HG03342 (cell line): Measurements from ENCODE around the gene ITPR2.

Experiments used
- ATAC-seq: cut with Tn5 transposase; IDR thresholded peaks from one replicate; pipeline ENCODE4 v1.9.1; 2021; ENCODE audit warnings: mild to moderate bottlenecking, moderate library complexity; ENCODE audit not compliant: unreplicated experiment

The ITPR2 gene

DNA sequence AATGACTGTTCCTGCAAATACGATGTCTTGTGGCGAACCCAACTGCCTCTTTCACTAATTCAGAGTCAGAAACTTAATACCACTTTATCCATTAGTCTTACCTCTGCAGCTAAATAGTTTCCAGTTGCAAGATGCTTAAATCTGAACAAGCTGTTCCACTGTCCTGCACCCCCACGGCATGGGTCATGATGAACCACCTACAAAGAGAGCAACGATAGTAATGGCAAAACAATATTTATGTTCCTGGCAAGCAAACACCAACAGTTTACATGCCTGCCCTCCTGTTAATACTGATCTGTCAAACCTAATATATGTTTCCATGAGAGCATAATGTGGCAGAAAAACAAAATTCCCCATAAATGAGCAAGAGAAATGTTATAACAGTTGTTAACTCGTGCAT, 121.9 kb downstream of the ITPR2 start:
- ATAC-seq, result no peak

DNA sequence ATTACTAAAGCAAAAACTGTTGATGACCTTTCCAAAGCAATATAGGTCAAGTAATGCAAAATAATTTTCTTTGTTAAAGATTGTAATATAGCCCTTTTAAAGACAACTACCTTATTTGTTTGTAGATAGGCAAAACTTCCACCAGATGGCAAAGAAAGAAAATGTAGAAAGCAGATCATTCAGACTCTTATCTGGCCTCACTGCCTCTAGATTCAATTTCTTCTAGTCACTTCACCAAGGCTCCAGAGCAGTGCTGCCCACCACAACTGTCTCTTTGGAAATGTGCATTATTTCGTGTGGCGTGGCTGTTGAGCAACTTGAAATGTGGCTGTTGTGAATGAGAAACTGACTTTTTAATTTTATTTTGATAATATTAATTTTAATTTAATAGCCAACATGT, 127.1 kb downstream of the ITPR2 start:
- ATAC-seq, result no peak

DNA sequence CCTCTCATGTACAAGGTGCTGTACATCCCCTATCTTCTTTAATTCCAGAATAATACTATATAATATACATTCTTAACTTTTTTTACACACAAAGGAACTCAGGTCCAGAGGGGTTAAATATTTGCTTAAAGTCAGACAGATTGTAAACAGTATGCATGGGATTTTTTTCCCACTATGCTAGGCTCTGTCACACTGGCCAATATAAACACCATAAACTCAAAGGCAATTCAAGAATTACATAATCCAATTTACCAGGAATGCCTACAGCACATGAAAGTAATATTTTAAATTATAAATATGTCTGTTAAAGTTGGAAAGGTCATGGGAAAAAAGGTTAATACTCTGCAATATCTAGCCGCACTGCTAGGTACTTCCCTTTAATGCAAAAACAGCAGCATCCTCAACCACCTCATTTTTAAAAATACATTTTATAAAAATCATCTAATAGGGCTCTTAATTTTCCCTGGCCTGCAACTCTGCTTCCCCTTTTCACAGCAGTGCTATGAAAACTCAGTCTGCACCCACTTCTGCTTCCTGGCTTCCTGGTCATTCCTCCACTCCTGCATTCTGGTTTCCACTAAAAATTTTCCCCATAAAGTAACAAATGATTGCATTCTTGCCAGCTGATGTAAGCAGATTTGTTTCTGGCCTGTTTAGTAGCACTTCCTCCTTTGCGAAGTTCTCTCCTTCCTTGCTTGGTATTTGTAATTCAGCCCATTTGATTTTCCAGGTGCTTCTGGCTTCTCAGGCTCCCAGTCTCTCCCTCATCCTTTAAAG, 128.1 kb downstream of the ITPR2 start:
- no peak for ATAC-seq

DNA sequence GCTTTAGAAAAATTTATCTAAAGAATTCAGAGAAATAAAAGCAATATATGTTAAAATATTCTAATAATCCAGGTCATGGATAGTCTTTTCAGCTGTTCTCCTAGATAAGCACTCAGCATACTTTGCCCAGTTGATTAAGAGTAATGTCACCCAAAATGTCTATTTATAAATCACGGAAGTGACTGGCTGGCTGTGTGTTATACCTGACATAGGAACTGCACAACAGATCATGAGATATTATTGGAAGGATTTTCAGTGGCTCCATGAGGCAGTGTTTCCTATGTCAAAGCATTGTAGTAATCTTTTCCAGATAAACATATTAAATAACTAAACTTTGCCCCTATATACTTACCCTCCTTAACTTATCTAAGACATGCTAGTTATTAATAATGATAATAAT, 128.8 kb downstream of the ITPR2 start:
- no peak for ATAC-seq

DNA sequence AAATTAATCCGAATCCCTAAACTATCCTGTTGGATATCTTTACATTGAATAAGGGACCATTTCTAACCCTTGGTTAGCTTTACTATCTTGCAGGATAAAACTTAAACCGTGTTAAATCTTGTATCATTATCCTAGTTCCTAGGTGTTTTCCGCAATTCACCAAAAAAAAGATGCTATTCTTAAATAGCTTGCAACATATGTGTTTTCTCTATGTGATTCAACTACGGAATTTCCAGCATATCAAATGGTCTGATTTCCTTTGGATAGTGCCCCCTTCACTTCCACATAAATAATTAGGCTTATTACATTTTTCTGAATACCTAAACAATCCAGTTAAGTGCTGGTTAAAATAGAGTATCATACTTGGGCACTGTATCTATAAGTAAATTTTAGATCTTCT, 130.3 kb downstream of the ITPR2 start:
- no peak for ATAC-seq

DNA sequence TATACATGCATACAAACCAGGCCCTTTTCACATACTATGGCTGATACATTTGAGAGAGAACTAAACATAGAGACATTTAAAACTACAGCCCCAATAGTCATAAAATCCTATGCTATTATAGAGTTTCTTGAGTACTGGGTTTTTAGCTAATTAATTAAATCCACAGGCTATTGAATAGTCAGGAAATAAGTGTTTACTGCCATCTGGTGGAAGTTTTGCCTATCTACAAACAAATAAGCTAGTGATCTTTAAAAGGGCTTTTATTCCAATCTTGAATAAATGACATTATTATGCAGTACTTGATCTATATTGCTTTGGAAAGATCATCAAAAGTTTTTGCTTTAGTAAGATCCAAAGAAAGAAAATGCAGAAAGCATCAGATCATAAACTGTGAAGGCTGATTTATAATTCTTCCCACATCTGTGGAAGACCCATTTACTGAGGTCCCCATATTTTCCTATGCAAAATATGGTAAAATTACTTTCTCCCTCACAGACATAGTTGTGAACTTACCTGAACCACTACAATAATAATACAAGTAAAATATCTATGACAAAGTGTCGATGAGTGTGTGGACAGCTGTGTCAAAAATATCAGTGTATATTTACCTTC, 131.3 kb downstream of the ITPR2 start:
- no peak for ATAC-seq

DNA sequence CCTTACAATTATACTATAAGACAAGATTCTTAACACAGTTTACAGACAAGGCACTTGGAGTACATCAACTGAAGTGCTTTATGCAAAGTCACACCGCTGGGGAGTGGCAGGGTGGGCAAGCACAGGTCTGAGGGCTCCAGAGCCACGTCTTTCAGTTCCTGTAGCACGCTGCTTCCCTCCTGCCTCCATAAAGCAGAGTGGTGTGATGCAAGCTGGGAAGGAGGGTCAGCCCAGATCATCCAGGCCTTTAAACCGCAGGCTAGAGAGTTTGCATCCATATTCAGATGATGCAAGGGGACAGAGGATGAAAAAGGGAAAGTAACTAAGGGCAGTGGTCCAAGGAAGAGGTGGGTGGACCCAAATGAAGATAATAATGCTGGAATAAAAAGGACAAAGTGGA, 132.6 kb downstream of the ITPR2 start:
- ATAC-seq, result no peak

DNA sequence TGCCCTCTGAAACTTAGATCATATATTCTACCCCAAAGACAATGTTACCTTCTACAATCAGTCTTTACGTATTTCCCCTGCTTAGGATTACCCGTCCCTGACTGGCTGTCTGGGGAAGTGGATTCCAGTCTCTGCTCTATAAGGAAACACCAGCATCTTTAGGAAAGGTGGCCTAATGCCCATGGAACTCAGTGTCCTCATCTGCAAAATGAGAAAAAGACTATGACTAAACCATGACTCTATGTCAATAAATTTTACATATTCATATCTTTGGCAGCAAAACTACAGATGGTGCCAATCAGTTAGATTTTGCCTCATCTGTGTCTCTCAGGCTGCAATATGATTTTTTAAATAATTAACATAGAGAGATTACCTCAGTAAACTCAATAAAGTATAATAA, 133.8 kb downstream of the ITPR2 start:
- ATAC-seq, result no peak

DNA sequence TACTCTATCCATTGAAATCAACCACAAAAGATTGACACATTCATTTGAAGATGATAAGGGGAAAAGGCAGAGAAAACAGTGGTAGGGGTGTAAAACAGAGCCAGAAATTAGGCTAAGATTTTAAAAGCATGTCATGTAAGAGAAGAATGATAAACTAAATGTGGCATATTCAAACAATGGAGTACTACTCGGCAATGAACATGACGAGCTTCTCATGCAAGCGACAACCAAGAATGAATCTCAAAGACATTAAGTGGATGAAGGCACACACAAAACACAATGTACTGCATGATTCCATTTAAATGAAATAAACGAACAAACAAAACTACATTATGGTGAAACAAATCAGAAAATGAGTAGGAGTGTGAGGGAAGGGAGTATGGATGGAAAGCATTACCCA, 134.8 kb downstream of the ITPR2 start:
- no peak for ATAC-seq

DNA sequence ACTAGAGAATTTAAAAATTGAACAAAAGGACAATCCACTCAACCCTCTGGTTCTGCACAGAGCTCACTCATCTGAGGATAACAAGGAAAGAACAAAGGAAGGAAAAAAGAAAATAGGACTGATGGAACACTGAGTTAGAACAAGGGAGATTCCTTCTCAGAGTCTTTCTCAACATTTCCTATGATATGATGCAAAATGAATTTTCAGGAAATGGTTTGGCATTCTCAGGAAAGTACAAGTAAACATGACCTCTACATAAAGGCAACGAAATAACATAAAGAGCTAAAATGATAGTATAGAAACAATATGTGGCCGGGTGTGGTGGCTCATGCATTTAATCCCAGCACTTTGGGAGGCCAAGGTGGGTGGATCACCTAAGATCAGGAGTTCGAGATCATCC, 135.8 kb downstream of the ITPR2 start:
- no peak for ATAC-seq

DNA sequence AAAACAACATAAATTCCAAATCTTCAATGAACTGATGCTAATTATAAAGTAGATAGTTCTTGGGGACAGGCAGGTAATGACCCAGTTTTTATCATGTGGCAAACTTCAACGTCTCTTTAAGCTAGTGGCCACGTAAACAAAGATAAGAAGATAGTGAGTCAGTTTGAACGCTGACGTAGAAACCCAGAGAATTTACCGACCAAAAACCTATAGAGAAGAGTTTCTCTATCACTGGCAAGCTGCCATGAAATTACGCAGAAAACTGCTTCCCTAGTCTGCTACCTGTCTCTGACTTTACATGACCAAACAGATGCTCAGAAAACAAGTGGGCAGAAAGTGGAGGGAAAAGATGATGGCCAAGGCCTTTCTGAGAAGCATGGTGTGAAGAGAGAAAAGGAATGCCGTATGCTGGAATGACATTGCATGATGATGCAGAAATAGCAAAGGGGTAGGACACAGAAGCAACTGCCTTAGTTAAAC, 136.3 kb downstream of the ITPR2 start:
- no peak for ATAC-seq

DNA sequence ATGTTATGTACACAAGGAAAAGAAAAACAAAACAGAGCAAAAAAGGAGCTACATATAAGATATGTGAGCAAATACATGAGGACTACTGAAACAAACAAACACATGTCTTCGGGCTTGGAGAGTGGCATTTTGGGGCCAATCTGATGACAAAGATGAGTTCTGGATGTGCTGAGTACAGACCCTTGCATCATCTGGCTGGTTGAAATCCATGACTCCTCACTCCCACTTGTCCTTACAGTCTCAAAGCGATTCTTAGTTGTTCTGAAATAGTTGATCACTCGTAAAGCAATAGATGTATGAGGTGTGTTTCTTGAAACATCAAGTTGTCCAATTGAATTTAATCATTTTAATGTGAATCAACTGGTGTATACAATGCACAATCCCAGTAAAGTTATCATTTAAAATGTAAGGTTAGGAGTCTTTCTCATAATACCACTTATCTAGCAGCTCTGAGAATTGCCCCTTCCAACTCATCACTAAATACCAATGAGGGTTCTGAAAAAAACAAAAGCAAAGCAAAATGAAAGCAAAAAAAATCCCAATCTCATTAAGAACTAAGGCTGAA, 136.9 kb downstream of the ITPR2 start:
- ATAC-seq, result no peak

DNA sequence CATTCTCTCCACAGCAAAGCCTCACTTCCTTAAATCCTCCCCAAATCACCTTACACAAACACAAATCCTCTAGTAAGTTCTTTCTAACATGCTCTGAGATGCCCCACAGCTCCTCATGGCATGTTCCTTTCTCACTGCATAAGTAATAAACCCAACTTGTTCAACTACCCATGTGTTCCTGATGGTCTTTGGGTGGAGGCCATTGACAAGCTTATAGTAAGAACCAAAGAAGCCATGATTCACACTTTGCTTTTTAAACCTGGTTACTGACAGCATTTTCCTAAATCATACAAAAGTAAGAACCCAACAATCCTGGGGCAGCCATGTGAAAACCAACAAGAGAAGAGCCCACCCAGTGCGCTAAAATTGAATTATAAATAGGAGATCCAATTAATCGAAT, 138.6 kb downstream of the ITPR2 start:
- no peak for ATAC-seq

DNA sequence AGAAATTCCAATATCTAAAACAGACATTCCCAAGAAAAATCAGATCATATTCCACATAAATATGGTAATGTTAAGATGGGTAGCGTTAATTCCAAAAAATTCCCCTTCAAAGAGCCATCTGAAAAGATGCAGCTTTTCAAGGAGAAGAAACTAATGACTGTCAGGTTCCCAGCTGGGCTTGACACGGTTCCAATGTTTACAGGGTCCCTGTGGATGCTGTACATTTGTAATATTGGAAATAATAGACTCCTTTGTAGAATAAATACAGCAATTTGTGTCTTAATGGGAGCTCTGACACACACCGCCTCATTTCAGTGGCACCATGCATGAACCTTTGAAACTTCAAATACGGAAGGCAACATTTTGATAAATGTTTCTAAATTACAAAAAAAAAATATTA, 140.6 kb downstream of the ITPR2 start:
- ATAC-seq, result no peak

DNA sequence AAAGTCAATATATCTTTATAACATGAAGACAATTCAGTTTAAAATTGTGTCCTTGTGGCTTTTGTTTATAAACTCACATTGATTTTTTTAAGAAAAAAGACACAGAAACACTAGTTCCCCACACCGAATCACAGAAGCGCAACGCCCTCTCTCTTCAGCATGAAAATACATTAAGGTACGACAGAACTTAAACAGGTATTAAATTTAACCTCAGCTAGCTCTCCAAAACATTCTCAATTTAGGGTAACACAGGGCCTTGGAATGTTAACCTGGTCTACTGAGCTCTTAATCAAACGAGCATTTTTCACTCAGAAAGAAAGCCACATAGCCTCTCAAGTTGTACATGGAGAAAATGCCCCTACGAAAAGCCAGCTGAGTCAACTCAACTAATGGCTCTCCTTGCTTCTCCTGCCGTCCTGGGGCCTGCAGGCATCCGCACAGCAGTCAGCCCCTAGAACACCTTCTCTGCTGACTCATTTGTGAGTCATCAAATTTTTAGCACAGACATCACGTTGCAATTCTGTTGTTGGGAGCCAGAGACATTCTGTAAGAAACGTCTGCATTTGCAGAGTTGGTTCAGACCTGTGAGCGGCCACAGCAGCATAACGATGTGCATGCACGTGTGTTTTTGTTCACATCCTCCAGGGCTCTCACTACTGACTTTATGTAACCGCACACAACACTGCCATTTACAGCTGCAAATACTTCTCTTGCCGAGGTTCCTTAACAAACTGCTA, 141.6 kb downstream of the ITPR2 start:
- no peak for ATAC-seq

DNA sequence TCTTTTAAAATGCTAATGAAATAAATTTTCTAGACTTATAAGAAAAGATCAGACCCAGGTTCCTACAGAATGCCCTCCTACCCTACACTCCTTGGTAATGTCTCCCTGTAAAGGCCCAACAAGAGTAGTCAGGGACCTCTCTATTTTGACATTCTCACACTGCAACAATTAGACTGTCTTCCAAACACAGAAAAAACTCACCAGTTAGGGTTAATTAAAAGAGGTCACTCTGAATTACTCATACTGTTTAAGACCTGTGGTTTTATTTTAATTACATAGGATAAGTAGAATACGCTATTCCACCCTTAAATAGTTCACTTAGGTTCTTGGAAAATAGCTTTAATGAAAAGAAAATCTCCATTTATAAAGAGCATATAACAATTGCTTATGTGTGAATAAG, 142.4 kb downstream of the ITPR2 start:
- ATAC-seq, result no peak

DNA sequence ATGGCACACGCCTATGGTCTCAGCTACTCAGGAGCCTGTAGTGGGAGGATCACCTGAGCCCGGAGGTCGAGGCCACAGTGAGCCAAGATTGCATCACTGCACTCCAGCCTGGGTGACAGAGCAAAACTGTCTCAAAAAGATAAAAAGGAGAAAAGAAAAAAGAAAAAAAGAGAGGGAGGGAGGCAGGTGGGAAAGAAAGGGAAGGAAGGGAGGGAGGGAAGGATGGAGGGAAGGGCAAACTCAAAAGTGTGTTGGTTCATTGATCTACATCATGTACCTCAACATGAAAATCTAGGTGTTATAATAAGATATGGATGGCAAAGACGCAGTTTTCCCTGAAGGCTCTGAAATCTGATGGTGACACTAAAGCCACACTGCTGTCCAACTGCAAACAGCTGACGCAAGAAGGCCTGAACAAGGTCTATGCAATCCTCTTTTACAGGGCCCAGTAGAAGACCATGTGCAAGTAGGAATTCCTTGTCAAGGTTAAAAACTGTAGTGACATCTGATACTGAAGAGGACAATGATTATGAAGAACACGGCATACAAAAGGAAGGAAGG, 143.6 kb downstream of the ITPR2 start:
- ATAC-seq, result no peak

DNA sequence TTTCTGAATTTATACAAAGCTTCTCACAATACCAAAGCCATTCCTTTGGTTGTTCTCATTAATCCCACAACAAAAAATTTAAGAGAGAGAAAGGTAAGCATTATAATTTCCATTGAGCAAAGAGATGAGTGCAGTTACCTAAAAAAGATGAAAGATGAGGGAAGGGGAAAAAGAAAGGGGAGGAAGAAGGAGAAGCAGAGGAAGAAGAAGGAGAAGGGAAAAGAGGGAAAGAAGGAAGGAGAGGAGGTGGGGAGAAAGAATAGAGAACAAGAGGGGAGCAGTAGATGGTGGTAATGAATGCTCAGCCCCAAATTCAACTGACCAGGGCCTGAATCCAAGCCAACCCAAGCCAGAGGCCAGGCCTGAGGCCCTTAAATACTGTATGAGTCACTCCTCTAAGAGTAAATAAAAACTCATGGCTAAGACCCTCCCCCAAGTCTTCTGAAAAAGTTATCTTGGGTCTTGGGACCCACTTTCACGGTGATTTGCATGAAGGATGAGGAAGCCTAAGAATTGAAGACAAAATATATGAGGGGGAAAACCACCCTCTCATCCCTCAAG, 144.6 kb downstream of the ITPR2 start:
- no peak for ATAC-seq

DNA sequence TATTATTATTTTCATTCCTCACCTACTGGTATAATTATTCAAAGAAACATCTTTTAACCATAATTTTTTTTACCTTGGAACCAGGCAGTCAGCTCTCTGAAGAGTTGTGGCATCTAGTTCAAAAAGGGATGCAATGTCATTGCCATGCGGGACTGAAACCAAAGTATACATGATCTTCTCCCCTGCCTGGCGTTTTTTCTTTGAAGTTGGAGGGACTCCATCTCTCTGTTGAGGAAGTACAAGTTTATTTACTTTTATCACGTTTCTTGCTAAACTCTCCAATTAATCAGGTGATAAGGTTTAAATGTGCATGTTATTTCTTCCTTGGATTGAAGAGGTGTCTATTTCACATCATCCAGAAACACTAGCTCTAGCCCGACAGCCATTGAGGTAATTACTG, 146.6 kb downstream of the ITPR2 start:
- no peak for ATAC-seq

DNA sequence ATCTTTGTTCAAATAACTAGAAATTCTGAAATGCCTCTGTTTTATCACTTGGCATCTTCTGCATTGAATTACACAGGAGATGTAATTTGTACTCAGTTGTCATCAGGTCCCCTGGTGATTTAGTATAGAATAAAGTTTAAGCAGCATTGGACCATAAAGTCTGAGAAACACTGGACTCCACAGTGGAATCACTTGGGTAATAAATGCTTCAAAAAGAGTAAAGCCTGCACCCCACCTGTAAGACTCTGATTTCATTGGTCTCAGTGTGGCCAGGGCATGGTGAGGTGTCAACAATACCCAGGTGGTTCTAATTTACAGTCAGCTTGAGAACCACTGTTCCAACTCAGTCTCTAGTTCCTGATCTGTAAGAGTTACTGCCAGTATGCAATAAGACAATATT, 148.9 kb downstream of the ITPR2 start:
- ATAC-seq, result no peak

DNA sequence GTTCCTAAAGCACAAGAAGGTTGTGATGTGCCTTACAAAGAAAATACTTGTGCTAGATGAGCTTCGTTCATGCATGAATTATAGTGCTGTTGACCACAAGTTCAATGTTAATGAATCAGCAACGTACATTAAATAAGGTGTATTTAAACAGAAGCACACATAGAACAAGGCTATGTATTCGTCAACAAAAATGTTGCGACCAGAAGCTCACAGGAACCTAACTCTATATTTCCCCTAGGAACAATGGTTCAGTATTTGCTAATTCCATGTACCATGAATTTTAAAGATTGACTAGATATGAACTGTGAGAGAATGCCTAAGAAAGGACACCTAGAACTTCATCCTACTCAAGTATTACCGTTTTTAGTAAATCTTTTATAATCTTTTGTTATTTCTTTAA, 149.6 kb downstream of the ITPR2 start:
- no peak for ATAC-seq
